Right lung (tissue), 10 donors: ENCODE data around the gene ZKSCAN2. TPM values are rescaled to one million over a fixed set of nuclear protein-coding genes. Genes with fewer than 3 reads are reported as not detected.

Source experiments
- DNase-seq, 2 donors: peaks; one replicate each; pipeline ENCODE4 v3.0.0-alpha.2; 2013
- long read RNA-seq, 8 donors: transcript quantifications; one replicate each; lab custom pipeline, GENCODE V29; 2026
- polyA plus RNA-seq, 5 donors: library from polyadenylated mRNA; unstranded; fragments of 120-200 nt; gene quantifications; one replicate each; pipeline versions ENCODE4 v1.2.1 to v1.2.3, GENCODE V29; 2013; ENCODE audit warnings: inconsistent platforms in 1 of 5, low replicate concordance in 1 of 5; ENCODE audit not compliant: insufficient read length in 5 of 5, insufficient read depth in 1 of 5

ZKSCAN2 gene
- polyA plus RNA-seq = 10 to 100 TPM in 2 of 5 donors, 1 to 10 TPM in 3; 7.4 to 10.6 (median 9.7) TPM
- long read RNA-seq, donor 1, full-length matches to known transcripts = 4 of 4 reads
- long read RNA-seq, donor 1, partial matches to known transcripts = 0 of 4 reads
- long read RNA-seq, donor 1, other reads (novel, unspliced or antisense) = 0 of 4 reads
- long read RNA-seq, donor 2, full-length matches to known transcripts = 2 of 2 reads
- long read RNA-seq, donor 2, partial matches to known transcripts = 0 of 2 reads
- long read RNA-seq, donor 2, other reads (novel, unspliced or antisense) = 0 of 2 reads
- long read RNA-seq, donor 3, partial matches to known transcripts = 0 of 1 reads
- long read RNA-seq, donor 3, other reads (novel, unspliced or antisense) = 0 of 1 reads
- long read RNA-seq, donor 4 = 0 reads
- long read RNA-seq, donor 5, partial matches to known transcripts = 0 of 1 reads
- long read RNA-seq, donor 5, other reads (novel, unspliced or antisense) = 0 of 1 reads
- long read RNA-seq, donor 6, full-length matches to known transcripts = 5 of 5 reads
- long read RNA-seq, donor 6, partial matches to known transcripts = 0 of 5 reads
- long read RNA-seq, donor 6, other reads (novel, unspliced or antisense) = 0 of 5 reads
- long read RNA-seq, donor 7, full-length matches to known transcripts = 5 of 5 reads
- long read RNA-seq, donor 7, partial matches to known transcripts = 0 of 5 reads
- long read RNA-seq, donor 7, other reads (novel, unspliced or antisense) = 0 of 5 reads
- long read RNA-seq, donor 8, full-length matches to known transcripts = 1 of 1 reads
- long read RNA-seq, donor 8, partial matches to known transcripts = 0 of 1 reads
- long read RNA-seq, donor 8, other reads (novel, unspliced or antisense) = 0 of 1 reads

- DNase-seq = peak; percentile 85 to 89
These were observed at the start of gene ZKSCAN2 for GRCh38 chr16:25257470-25257955. TSS of gene ZKSCAN2 (minus strand) at chr16:25257845. CDS start at chr16:25257127, 718 bp downstream.

- no peak for DNase-seq
These were observed 42.3 kb upstream of the ZKSCAN2 start for GRCh38 chr16:25299792-25300590.

GRCh38 chr16:25298165-25298872, 40.7 kb upstream of the ZKSCAN2 start:
- DNase-seq = no peak

- DNase-seq = no peak
These were observed 39.6 kb upstream of the ZKSCAN2 start for GRCh38 chr16:25297151-25297787.

- no peak for DNase-seq
These were observed 33.9 kb upstream of the ZKSCAN2 start for GRCh38 chr16:25291580-25291979.

- DNase-seq = no peak
These were observed 31.8 kb upstream of the ZKSCAN2 start for GRCh38 chr16:25289466-25289865.

GRCh38 chr16:25279491-25279890, 21.8 kb upstream of the ZKSCAN2 start:
- DNase-seq = no peak

- DNase-seq = no peak
These were observed 13.8 kb upstream of the ZKSCAN2 start for GRCh38 chr16:25271421-25271820.

- no peak for DNase-seq
These were observed 12.9 kb upstream of the ZKSCAN2 start for GRCh38 chr16:25270577-25270976.

- no peak for DNase-seq
These were observed 12.2 kb upstream of the ZKSCAN2 start for GRCh38 chr16:25269879-25270278.

- no peak for DNase-seq
These were observed 8.3 kb upstream of the ZKSCAN2 start for GRCh38 chr16:25265968-25266367.

GRCh38 chr16:25264597-25264996, 7.0 kb upstream of the ZKSCAN2 start:
- DNase-seq = no peak

- no peak for DNase-seq
These were observed 2.8 kb upstream of the ZKSCAN2 start for GRCh38 chr16:25260416-25260815.

GRCh38 chr16:25258861-25259179, 1.2 kb upstream of the ZKSCAN2 start:
- no peak for DNase-seq

GRCh38 chr16:25257956-25258860, 563 bp upstream of the ZKSCAN2 start:
- DNase-seq = peak; percentile 81 to 91

GRCh38 chr16:25256695-25257469, 763 bp downstream of the ZKSCAN2 start:
- DNase-seq = no peak

GRCh38 chr16:25253322-25253721, 4.3 kb downstream of the ZKSCAN2 start:
- DNase-seq = no peak

GRCh38 chr16:25250467-25250866, 7.2 kb downstream of the ZKSCAN2 start:
- DNase-seq = no peak

- DNase-seq = no peak
These were observed 21.7 kb downstream of the ZKSCAN2 start for GRCh38 chr16:25235991-25236390.
